ENCODE data around the gene TTC7B. TPM values are rescaled to one million over a fixed set of nuclear protein-coding genes. Genes with fewer than 3 reads are reported as not detected.

The TTC7B gene
- total RNA-seq, 1 experiment from 2014 or later: 18.0 TPM

DNA sequence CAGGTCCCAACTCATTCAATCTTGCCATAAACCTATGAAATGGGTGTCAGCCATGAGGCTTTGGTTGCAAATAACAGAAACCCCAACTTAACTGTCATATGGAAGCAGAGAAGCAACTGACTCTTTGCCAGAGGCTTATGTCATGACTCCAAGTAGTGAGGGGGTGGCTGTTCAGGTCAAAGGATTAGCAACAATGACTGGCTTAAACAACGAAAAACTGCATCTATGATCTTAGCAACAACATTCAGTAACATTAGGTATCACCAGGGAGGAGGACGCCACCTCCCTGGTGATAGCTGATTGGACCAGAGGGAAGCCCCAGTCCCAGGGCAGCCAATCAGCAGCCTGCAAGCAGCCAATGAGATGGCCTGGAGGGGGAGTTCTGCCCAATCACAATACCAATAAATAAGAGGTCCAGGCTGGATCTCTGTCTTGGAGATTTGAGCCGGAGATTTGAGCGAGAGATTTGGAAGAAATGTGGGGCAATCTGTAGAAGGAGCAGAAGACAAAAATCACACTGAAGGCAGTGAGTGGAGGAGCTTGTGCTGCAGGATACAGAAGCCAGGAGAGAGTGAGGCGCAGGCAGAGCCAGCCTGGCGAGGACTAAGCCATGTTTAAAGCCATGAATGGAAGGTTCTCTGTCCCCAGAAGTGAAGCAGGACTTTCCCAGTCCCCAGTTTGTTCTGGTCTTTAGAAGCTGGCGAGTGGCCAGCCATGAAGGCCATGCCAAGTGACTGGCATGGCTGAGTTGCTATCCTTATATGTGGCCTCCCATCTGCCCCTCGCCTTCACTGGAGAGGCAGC is 326.1 kb downstream of the TTC7B start:
- no peak for DNase-seq (ENCODE audit: low read depth)

- DNase-seq (ENCODE audit: low read depth): no peak
Observed at GRCh38 chr14:90489306-90489705, 326.9 kb downstream of the TTC7B start.

DNA sequence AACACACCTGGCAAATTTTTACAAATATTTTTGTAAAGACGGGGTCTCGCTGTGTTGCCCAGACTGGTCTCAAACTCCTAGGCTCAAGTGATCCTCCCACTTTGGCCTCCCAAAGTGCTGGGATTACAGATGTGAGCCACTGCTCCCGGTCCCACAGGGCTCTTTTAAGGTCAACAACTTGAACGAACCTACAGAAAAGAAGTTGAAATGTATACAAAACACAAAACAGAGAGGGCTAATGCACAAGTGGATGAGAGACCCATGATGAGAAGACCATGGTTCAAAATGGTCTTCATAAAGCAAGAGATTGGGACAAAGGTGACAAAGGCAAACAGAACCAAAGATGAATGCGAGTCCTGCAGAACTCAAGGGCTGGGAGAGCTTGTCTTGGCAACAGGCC is 328.0 kb downstream of the TTC7B start:
- no peak for DNase-seq (ENCODE audit: low read depth)

- DNase-seq (ENCODE audit: low read depth): no peak
Observed at GRCh38 chr14:90487462-90487861, 328.8 kb downstream of the TTC7B start.

DNA sequence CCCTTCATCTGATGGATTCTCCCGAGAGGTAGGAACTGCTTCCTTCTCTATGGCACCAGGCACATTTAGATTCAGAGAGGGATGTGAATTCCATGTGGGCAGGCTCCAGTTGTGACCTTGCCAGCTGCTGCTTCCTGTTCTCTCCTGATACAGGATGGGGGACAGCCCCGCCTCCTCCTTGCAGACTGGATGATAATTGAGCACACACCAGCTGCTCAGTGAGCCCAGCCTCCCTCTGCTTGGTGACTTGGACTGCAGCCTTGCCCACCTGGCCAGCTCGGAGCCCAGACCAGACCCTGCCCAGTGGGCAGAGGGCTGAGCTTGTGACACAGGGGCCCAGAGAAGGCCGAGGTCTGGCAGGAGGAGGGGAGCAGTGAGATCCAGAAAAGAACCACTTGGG is 329.2 kb downstream of the TTC7B start:
- DNase-seq (ENCODE audit: low read depth): peak; percentile 8

- DNase-seq (ENCODE audit: low read depth): no peak
Observed at GRCh38 chr14:90484291-90484690, 331.9 kb downstream of the TTC7B start.

GRCh38 chr14:90483571-90483974 is 332.7 kb downstream of the TTC7B start:
- DNase-seq (ENCODE audit: low read depth): no peak

GRCh38 chr14:90483117-90483516 is 333.1 kb downstream of the TTC7B start:
- DNase-seq (ENCODE audit: low read depth): no peak

DNA sequence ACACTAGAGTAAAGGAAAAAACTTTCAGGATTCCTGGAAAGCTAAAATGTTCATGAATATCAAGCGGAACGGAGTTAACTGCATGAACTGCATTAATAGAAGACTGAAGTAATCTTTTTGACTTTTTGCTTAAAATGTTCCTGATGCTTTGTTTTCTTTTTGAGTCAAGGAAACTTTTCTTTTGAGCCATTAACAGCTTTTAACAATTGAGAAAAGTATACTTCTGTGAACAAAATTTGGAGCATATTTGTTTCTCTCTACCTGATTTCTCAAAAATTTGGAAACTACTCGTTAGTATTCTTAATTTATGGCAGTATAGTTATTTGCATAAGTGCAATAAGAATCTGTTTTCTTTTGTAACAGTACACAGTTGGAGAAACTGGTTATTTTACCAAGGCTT is 340.9 kb downstream of the TTC7B start:
- no peak for DNase-seq (ENCODE audit: low read depth)

Other genes starting within 250 kb of the TTC7B start
- 5.8 and 9.6 TPM in 2 replicates for gene RPS6KA5, start 244.2 kb upstream of the TTC7B start, total RNA-seq (2014; rRNA removed; shearing (Covaris generic))